ENCODE measurements around the gene CFL1.

The CFL1 gene

DNA sequence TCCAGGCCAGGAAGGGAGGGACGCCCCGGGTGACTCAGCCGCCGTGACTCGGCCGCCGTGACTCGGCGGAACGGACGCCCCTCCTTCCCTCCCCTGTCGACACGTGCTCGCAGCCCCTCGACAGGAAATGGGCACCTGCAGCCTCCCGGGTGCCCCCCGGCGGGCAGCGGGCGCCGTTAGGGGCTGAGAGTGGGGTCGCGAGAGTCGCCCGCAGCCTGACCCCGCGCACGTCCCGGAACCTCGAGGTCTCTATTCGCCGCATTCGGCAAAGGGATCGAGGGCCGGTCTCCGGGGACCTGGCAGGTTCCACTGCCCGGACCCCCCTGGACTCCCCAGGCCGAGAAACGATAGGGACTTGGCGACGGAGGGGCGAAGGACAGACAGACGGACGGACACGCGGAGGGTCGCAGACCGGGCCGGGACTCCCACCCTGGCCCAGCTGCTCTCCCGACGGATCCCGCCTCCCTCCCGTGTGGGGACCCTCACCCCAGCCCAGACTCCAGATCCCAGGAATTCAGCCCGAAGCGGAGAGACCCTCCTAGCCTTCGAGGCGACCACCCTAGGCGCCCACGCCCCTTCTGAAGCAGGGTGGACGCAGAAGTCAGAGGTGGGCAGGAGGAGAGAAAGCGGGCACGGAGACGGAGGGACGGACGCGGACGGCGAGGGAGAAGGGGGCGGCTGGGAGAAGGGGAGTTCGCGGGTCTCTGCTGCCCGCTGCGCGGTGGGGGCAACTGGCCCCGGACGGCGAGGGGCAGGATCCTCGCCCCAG, 41.6 kb upstream of the CFL1 start:
- peak overlapping the region; percentile 60 for H3K4me3 ChIP-seq (ENCODE audit: low read depth, low read length)

DNA sequence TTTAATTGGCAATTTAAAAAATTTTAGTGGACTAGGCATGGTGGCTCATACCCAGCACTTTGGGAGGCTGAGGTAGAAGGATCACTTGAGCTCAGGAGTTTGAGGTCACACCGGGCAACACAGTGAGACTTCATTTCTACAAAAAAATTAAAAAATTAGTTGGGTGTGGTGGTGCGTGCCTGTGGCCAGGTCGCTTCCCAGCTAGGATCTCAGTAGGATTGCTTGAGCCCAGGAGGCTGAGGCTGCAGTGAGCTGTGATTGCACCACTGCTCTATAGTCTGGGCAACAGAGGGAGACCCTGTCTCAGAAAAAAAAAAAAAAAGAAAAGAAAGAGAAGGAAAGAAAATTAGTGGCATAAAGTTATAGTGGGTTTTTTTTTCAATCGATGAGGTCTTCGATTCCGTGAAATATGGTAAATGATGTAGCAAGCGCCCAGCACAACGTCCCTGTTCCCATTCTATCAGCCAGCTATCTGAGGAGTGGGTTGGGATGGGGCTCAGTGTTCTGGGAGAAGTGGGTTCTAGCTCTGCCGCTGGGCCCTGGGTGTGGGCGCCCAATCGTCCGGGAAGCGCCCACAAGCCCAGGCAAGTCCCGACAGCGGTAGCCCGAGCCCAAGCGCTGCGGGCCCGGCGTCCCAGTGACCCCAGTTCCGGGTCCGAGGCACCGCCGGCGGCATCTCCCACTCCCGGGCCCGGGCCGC, 40.8 kb upstream of the CFL1 start:
- H3K4me3 ChIP-seq (ENCODE audit: low read depth, low read length) = peak overlapping the region; percentile 60
- TF ChIP-seq, protein P1, sequence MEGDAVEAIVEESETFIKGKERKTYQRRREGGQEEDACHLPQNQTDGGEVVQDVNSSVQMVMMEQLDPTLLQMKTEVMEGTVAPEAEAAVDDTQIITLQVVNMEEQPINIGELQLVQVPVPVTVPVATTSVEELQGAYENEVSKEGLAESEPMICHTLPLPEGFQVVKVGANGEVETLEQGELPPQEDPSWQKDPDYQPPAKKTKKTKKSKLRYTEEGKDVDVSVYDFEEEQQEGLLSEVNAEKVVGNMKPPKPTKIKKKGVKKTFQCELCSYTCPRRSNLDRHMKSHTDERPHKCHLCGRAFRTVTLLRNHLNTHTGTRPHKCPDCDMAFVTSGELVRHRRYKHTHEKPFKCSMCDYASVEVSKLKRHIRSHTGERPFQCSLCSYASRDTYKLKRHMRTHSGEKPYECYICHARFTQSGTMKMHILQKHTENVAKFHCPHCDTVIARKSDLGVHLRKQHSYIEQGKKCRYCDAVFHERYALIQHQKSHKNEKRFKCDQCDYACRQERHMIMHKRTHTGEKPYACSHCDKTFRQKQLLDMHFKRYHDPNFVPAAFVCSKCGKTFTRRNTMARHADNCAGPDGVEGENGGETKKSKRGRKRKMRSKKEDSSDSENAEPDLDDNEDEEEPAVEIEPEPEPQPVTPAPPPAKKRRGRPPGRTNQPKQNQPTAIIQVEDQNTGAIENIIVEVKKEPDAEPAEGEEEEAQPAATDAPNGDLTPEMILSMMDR (IDR thresholded peaks at IDR 0.05; ENCODE audit: insufficient read depth, low read depth, low read length, missing control alignments) = no peak
- DNase-seq (ENCODE audit: low read depth) = no peak

More for the DNA sequence above, 41.6 kb upstream of the CFL1 start:
- TF ChIP-seq, protein P1 (IDR thresholded peaks at IDR 0.05; ENCODE audit: insufficient read depth, low read depth, low read length, missing control alignments) = peak; percentile 1
- DNase-seq (ENCODE audit: low read depth) = peak; percentile 70

DNA sequence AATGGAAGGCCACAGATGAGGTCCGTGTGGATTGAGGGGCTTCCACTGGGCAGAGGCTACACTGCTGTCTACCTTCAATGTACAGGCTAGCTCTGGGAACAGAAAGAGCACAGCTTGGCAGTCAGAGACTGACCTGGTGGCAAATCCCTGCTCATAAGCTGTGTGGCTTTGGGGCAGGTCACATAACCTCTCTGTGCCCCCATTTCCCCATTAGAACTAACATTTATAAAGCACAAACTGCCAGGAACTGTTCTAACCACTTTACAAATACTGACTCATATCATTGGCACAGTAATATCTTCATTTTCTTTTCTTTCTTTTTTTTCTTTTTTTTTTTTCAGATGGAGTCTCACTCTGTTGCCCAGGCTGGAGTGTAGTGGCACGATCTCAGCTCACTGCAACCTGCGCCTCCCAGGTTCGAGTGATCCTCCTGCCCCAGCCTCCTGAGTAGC, 39.1 kb upstream of the CFL1 start:
- no peak overlapping the region for H3K4me3 ChIP-seq (ENCODE audit: low read depth, low read length)
- no peak for DNase-seq (ENCODE audit: low read depth)
- TF ChIP-seq, protein P1 (IDR thresholded peaks at IDR 0.05; ENCODE audit: insufficient read depth, low read depth, low read length, missing control alignments) = no peak

DNA sequence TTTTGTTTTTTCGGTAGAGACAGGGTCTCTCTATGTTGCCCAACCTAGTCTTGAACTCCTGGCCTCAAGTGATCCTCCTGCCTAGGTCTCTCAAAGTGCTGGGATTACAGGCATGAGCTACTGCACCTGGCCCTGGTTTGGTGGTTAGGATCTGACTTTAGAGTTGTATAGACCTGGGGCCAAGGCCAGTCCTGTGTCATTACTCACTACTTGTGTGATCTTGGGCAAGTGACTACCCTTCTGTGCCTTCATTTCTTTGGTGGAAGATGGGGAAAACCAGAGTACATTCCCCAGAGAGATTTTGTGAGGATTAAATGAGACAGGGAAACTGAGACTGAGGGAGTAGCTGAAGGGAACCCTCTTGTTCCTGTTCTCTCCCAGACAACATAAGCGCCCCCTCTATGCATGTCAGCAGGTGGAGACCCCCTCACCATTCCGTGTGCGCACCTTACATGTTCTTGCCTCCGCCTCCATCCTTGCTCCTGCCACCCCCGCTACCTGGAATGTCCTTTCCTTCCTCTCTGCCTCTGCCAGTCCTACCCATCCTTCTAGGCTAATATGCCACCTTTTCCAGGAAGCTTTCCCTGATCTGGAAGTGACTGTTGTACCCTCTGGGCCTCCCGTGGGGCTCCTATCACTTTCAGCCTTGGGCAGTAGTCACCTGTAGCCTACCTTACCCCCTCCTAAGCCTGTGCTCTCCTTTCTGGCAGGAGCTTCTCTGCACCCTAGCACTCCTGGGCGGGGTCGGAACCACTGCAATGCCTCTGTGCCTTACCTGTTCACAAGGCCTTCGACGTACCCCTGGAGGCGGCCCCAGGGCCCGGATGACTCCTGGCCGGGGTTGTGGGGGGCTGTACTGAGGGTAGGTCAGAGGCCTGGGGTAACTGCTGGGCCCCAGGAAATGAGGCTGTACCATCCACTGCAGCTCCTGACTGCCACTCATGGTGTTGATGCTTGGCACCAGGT, 38.3 kb upstream of the CFL1 start:
- TF ChIP-seq, protein P1 (IDR thresholded peaks at IDR 0.05; ENCODE audit: insufficient read depth, low read depth, low read length, missing control alignments) = no peak
- no peak overlapping the region for H3K4me3 ChIP-seq (ENCODE audit: low read depth, low read length)
- DNase-seq (ENCODE audit: low read depth) = no peak

DNA sequence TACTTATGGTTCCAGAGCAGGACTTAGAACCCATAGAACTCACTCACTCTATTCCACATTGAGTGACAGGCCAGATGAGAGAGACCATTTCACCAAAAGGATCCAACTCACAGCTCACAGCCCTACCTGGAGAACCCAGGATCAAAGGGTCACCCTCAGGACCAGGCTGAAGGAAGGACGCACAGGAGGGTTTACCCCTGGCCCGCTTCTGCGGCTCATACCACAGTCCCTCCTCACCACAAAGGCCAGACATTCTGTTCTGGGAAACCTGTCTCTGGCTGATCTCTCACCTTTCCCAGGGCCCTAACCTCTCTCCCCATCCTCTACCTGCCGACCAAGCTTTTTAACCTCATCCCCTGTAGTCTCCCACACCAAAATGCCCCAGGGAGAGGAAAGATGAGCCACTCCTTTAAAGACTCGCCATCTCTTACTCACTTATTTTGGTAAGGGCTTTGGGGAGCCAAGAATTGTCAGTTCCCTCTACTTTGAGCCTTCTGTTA, 37.6 kb upstream of the CFL1 start:
- TF ChIP-seq, protein P1 (IDR thresholded peaks at IDR 0.05; ENCODE audit: insufficient read depth, low read depth, low read length, missing control alignments) = no peak
- no peak overlapping the region for H3K4me3 ChIP-seq (ENCODE audit: low read depth, low read length)
- DNase-seq (ENCODE audit: low read depth) = no peak

DNA sequence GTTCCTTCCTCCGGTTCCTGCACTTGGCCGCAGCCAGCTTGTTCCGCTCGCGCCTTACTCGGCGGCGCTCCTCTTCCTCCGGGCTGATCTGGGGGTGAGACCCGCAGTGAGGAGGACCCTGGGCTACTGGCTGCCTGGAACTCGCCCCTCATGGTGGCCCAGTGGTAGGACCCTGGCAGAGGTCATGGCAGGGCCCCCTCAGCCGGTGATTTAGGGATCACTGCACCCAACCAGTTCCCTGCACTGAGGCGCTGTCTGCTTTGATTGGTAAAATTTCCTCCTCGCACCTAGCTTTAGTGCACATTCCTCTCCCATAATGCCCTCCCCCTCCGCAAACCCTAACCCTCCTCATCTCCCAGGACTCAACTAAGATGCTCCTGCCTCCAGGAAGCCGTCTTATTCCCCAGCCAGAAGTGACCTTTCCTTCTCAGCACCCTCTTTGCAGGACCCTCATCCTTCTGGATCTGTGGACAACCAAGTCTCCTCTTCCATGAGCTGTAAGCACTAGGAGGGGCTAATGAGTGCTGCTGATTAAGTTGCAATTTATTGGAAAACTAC, 36.1 kb upstream of the CFL1 start:
- DNase-seq (ENCODE audit: low read depth) = peak; percentile 68
- H3K4me3 ChIP-seq (ENCODE audit: low read depth, low read length) = peak overlapping the region; percentile 73
- TF ChIP-seq, protein P1 (IDR thresholded peaks at IDR 0.05; ENCODE audit: insufficient read depth, low read depth, low read length, missing control alignments) = no peak
